GM23338 (cell line): ENCODE measurements around the gene TTLL9. TPM values are rescaled to one million over a fixed set of nuclear protein-coding genes. Genes with fewer than 3 reads are reported as not detected.

Experiments
- ATAC-seq: fragments of 200-7000 bp; cut with Tn5 transposase; 3 replicates; pipeline ENCODE4 v1.9.1; 2020
- DNase-seq: peaks from one replicate; pipeline ENCODE4 v3.0.0-alpha.2; 2015; ENCODE audit warnings: low spot score
- H2AFZ ChIP-seq: fragments of 200-600 bp; sonication (generic); 2 replicates; pipeline ENCODE4 v1.8.0; 2016; ENCODE audit warnings: antibody characterized with exemption, mild to moderate bottlenecking, moderate library complexity
- H3F3A ChIP-seq: fragments of 200-600 bp; sonication (generic); replicated peaks from 2 replicates; pipeline ENCODE4 v1.8.0; 2017; ENCODE audit warnings: antibody characterized with exemption, mixed run types, low read depth
- H3K27ac ChIP-seq: fragments of 200-600 bp; sonication (generic); 2 replicates; pipeline ENCODE4 v1.6.1; 2016; ENCODE audit warnings: low read depth
- H3K27me3 ChIP-seq: fragments of 200-600 bp; sonication (generic); 2 replicates; pipeline ENCODE4 v1.8.0; 2016; ENCODE audit warnings: mild to moderate bottlenecking, mixed run types, moderate library complexity; ENCODE audit not compliant: insufficient read depth
- H3K36me3 ChIP-seq: fragments of 200-600 bp; sonication (generic); 2 replicates; pipeline ENCODE4 v1.8.0; 2016; ENCODE audit warnings: mild to moderate bottlenecking; ENCODE audit not compliant: insufficient read depth
- H3K4me1 ChIP-seq: fragments of 200-600 bp; sonication (generic); 2 replicates; pipeline ENCODE4 v1.8.0; 2016; ENCODE audit warnings: mild to moderate bottlenecking, moderate library complexity; ENCODE audit not compliant: insufficient read depth
- H3K4me2 ChIP-seq: fragments of 200-600 bp; sonication (generic); 2 replicates; pipeline ENCODE4 v1.7.1; 2017; ENCODE audit warnings: mixed run types
- H3K4me3 ChIP-seq: fragments of 200-600 bp; sonication (generic); 2 replicates; pipeline ENCODE4 v1.6.1; 2016; ENCODE audit warnings: mixed run types
- H3K79me2 ChIP-seq: fragments of 200-600 bp; sonication (generic); replicated peaks from 2 replicates; pipeline ENCODE4 v1.8.0; 2017; ENCODE audit warnings: mild to moderate bottlenecking; ENCODE audit not compliant: insufficient read depth
- H3K9me2 ChIP-seq: fragments of 200-600 bp; sonication (generic); 2 replicates; pipeline ENCODE4 v1.8.0; 2017; ENCODE audit not compliant: insufficient read depth
- H4K20me1 ChIP-seq: fragments of 200-600 bp; sonication (generic); replicated peaks from 2 replicates; pipeline ENCODE4 v1.8.0; 2017; ENCODE audit warnings: mild to moderate bottlenecking; ENCODE audit not compliant: insufficient read depth
- H3K27ac Mint-ChIP-seq: 2 replicates; pipeline ENCODE4 v1.8.0; 2020; ENCODE audit warnings: inconsistent platforms, mild to moderate bottlenecking, moderate library complexity, mixed read lengths
- H3K27me3 Mint-ChIP-seq: 3 replicates; pipeline ENCODE4 v1.8.0; 2022; ENCODE audit warnings: low read depth, mild to moderate bottlenecking, moderate library complexity, mixed read lengths, inconsistent platforms; ENCODE audit not compliant: insufficient read depth, poor library complexity
- H3K36me3 Mint-ChIP-seq: 3 replicates; pipeline ENCODE4 v1.8.0; 2021; ENCODE audit warnings: low read depth, mild to moderate bottlenecking, inconsistent platforms, moderate library complexity, mixed read lengths
- H3K4me1 Mint-ChIP-seq: 3 replicates; pipeline ENCODE4 v1.8.0; 2020; ENCODE audit warnings: mild to moderate bottlenecking, inconsistent platforms, mixed read lengths
- H3K4me3 Mint-ChIP-seq: 3 replicates; pipeline ENCODE4 v1.8.0; 2021; ENCODE audit warnings: moderate library complexity, mild to moderate bottlenecking, inconsistent platforms, mixed read lengths
- H3K9me3 Mint-ChIP-seq: 3 replicates; pipeline ENCODE4 v1.8.0; 2020; ENCODE audit warnings: moderate library complexity, mild to moderate bottlenecking, inconsistent platforms, mixed read lengths
- CREB1 ChIP-seq: fragments of 250-450 bp; sonication (Bioruptor Pico); IDR thresholded peaks from 2 replicates; pipeline ENCODE4 v1.5.0; 2020; ENCODE audit warnings: low read depth, mild to moderate bottlenecking, moderate library complexity
- EZH2 ChIP-seq: fragments of 200-600 bp; sonication (generic); IDR thresholded peaks from one replicate; pipeline ENCODE4 v1.8.0; 2017; ENCODE audit warnings: antibody characterized with exemption, mild to moderate bottlenecking, low read depth; ENCODE audit not compliant: unreplicated experiment
- EZH2phosphoT487 ChIP-seq: fragments of 200-600 bp; sonication (generic); IDR thresholded peaks from one replicate; pipeline ENCODE4 v1.8.1; 2018; ENCODE audit warnings: antibody characterized with exemption; ENCODE audit not compliant: unreplicated experiment
- JUNB ChIP-seq: IDR thresholded peaks from one replicate; pipeline ENCODE4 v1.6.1; 2016; ENCODE audit warnings: antibody characterized with exemption; ENCODE audit not compliant: unreplicated experiment
- NANOG ChIP-seq: IDR thresholded peaks from 2 replicates; pipeline ENCODE4 v1.6.1; 2016; ENCODE audit warnings: antibody characterized with exemption, borderline replicate concordance
- POLR2AphosphoS5 ChIP-seq: IDR thresholded peaks from 2 replicates; pipeline ENCODE4 v1.6.1; 2016; ENCODE audit warnings: antibody characterized with exemption, low read depth
- STAT1 ChIP-seq: IDR thresholded peaks from one replicate; pipeline ENCODE4 v1.6.1; 2016; ENCODE audit warnings: antibody characterized with exemption; ENCODE audit not compliant: unreplicated experiment
- ZNF114 ChIP-seq: fragments of 250-450 bp; sonication (Bioruptor Pico); IDR thresholded peaks from 2 replicates; pipeline ENCODE4 v1.5.0; 2020; ENCODE audit warnings: mild to moderate bottlenecking, moderate library complexity
- ZNF331 ChIP-seq: fragments of 250-450 bp; sonication (Bioruptor Pico); IDR thresholded peaks from 2 replicates; pipeline ENCODE4 v1.5.0; 2020; ENCODE audit warnings: low read depth, mild to moderate bottlenecking, moderate library complexity
- polyA plus RNA-seq: library from polyadenylated mRNA; unstranded; fragments of >200 nt; fragmentation: Nextera tagmentation; extraction: Ambion mirVana; gene quantifications from 2 replicates; pipeline ENCODE4 v1.2.1, GENCODE V29; 2016
- total RNA-seq: library from RNA; depleted of rRNA; stranded (reverse); fragments of >200 nt; shearing (Covaris generic); gene quantifications from 2 replicates; pipeline ENCODE4 v1.2.3, GENCODE V29; 2014
- TF ChIP-seq, protein P1 (sequence below): IDR thresholded peaks from one replicate; pipeline ENCODE4 v1.6.1; 2018; ENCODE audit warnings: antibody characterized with exemption; ENCODE audit not compliant: unreplicated experiment
- TF ChIP-seq, protein P2 (sequence below): IDR thresholded peaks from 2 replicates; pipeline ENCODE4 v1.6.1; 2016; ENCODE audit warnings: antibody characterized with exemption
- TF ChIP-seq, protein P3 (sequence below), 2 experiments: fragments of 200-600 bp in 1 of 2; sonication (generic) in 1 of 2; conservative IDR thresholded peaks; 2 replicates each; pipeline versions ENCODE4 v1.5.1 to v1.6.1; 2016 to 2017; ENCODE audit warnings: antibody characterized with exemption in 2 of 2, low read depth in 2 of 2, mild to moderate bottlenecking in 2 of 2, moderate library complexity in 1 of 2

Gene TTLL9
- total and polyA plus RNA-seq, 2 experiments from 2014 or later: not detected

DNA sequence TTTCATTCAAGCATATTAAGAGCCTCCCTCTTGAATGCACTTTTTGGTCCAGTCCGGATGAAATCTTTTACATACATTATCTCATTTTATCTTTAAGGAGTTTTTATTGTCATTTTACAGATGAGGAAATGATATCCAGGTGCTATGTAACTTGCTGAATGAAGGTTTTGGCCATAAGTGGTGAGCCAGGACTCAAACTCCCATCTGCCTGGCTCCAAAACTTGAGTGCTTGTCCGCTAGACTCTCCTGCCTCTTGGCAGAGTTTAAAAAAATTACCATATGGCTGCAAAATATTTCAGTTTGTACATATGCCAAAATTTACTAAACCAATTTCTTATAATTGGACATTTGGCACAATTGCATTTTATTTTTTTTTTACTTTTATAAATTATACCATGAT is 69.2 kb downstream of the TTLL9 start:
- no peaks in the 10 kb centered on the region; the same call in 2 of the 3 replicates for H3K9me3 Mint-ChIP-seq
- no peak for DNase-seq
- H3K27me3 ChIP-seq: no peaks in the 10 kb centered on the region
- no peak overlapping the region for H3K27ac Mint-ChIP-seq
- no peak overlapping the region for H3K4me3 ChIP-seq
- peaks cover 6% of the 10 kb centered on the region for H3K27me3 Mint-ChIP-seq
- H3K4me1 Mint-ChIP-seq: peaks cover 3% of the 10 kb centered on the region
- H3K9me2 ChIP-seq: no peaks in the 10 kb centered on the region
- peaks cover 12% of the 10 kb centered on the region; the same call in 1 of the 2 replicates for H4K20me1 ChIP-seq
- peaks cover 4% of the 10 kb centered on the region for H3K36me3 Mint-ChIP-seq
- no peak overlapping the region for H3K27ac ChIP-seq
- H2AFZ ChIP-seq: no peak overlapping the region
- TF ChIP-seq, protein P1, sequence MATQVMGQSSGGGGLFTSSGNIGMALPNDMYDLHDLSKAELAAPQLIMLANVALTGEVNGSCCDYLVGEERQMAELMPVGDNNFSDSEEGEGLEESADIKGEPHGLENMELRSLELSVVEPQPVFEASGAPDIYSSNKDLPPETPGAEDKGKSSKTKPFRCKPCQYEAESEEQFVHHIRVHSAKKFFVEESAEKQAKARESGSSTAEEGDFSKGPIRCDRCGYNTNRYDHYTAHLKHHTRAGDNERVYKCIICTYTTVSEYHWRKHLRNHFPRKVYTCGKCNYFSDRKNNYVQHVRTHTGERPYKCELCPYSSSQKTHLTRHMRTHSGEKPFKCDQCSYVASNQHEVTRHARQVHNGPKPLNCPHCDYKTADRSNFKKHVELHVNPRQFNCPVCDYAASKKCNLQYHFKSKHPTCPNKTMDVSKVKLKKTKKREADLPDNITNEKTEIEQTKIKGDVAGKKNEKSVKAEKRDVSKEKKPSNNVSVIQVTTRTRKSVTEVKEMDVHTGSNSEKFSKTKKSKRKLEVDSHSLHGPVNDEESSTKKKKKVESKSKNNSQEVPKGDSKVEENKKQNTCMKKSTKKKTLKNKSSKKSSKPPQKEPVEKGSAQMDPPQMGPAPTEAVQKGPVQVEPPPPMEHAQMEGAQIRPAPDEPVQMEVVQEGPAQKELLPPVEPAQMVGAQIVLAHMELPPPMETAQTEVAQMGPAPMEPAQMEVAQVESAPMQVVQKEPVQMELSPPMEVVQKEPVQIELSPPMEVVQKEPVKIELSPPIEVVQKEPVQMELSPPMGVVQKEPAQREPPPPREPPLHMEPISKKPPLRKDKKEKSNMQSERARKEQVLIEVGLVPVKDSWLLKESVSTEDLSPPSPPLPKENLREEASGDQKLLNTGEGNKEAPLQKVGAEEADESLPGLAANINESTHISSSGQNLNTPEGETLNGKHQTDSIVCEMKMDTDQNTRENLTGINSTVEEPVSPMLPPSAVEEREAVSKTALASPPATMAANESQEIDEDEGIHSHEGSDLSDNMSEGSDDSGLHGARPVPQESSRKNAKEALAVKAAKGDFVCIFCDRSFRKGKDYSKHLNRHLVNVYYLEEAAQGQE: no peak
- no peak for TF ChIP-seq NANOG
- no peak for ATAC-seq
- H3K4me2 ChIP-seq: no peak overlapping the region
- no peaks in the 10 kb centered on the region for H3F3A ChIP-seq
- H3K4me3 Mint-ChIP-seq: no peak overlapping the region
- H3K36me3 ChIP-seq: no peaks in the 10 kb centered on the region; the same call in 1 of the 2 replicates
- H3K4me1 ChIP-seq: peaks cover 9% of the 10 kb centered on the region; the same call in 1 of the 2 replicates
- no peaks in the 10 kb centered on the region for H3K79me2 ChIP-seq

GRCh38 chr20:31943052-31943471 is 72.6 kb downstream of the TTLL9 start:
- Histone ChIP-seq H3K4me1 (no peaks in the 10 kb centered on the region), H3K36me3 (peaks cover 22% of the 10 kb centered on the region), H3K9me2 (no peaks in the 10 kb centered on the region), H3K79me2 (0 out of 2 replicates have a peak, but pooled peaks cover 5% of the 10 kb centered on the region), H3F3A (no peaks in the 10 kb centered on the region; the same call in 1 of the 2 replicates), H3K4me3 (no peak overlapping the region), H3K27ac (no peak overlapping the region), H3K4me2 (no peak overlapping the region), H4K20me1 (peaks cover 34% of the 10 kb centered on the region), H2AFZ (no peak overlapping the region), H3K27me3 (no peaks in the 10 kb centered on the region)
- no peak overlapping the region for H3K27ac Mint-ChIP-seq
- peaks cover 6% of the 10 kb centered on the region for H3K27me3 Mint-ChIP-seq
- peaks cover 38% of the 10 kb centered on the region for H3K36me3 Mint-ChIP-seq
- peaks cover 4% of the 10 kb centered on the region; the same call in 2 of the 3 replicates for H3K9me3 Mint-ChIP-seq
- DNase-seq: no peak
- no peak for ATAC-seq
- H3K4me1 Mint-ChIP-seq: no peaks in the 10 kb centered on the region
- H3K4me3 Mint-ChIP-seq: no peak overlapping the region
- TF ChIP-seq POLR2AphosphoS5 (no peak), EZH2 (no peak), CREB1 (CRISPR knock-in tag) (no peak), ZNF331 (CRISPR knock-in tag) (no peak), STAT1 (no peak), EZH2phosphoT487 (no peak), JUNB (no peak), ZNF114 (no peak)
- TF ChIP-seq, protein P1: no peak
- TF ChIP-seq, protein P2, sequence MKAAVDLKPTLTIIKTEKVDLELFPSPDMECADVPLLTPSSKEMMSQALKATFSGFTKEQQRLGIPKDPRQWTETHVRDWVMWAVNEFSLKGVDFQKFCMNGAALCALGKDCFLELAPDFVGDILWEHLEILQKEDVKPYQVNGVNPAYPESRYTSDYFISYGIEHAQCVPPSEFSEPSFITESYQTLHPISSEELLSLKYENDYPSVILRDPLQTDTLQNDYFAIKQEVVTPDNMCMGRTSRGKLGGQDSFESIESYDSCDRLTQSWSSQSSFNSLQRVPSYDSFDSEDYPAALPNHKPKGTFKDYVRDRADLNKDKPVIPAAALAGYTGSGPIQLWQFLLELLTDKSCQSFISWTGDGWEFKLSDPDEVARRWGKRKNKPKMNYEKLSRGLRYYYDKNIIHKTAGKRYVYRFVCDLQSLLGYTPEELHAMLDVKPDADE: no peak
- TF ChIP-seq, protein P3, sequence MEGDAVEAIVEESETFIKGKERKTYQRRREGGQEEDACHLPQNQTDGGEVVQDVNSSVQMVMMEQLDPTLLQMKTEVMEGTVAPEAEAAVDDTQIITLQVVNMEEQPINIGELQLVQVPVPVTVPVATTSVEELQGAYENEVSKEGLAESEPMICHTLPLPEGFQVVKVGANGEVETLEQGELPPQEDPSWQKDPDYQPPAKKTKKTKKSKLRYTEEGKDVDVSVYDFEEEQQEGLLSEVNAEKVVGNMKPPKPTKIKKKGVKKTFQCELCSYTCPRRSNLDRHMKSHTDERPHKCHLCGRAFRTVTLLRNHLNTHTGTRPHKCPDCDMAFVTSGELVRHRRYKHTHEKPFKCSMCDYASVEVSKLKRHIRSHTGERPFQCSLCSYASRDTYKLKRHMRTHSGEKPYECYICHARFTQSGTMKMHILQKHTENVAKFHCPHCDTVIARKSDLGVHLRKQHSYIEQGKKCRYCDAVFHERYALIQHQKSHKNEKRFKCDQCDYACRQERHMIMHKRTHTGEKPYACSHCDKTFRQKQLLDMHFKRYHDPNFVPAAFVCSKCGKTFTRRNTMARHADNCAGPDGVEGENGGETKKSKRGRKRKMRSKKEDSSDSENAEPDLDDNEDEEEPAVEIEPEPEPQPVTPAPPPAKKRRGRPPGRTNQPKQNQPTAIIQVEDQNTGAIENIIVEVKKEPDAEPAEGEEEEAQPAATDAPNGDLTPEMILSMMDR (conservative IDR thresholded peaks at IDR 0.05; ENCODE audit: low read depth in 2 of 2): no peak
